PC-3 (cell line): ENCODE measurements around the gene MEST. TPM values are rescaled to one million over a fixed set of nuclear protein-coding genes. Genes with fewer than 3 reads are reported as not detected.

ENCODE experiments used
- ATAC-seq: fragments of 200-7000 bp; cut with Tn5 transposase; 2 replicates; pipeline ENCODE4 v1.9.1; 2020; ENCODE audit warnings: mild to moderate bottlenecking, moderate library complexity
- BruUV-seq: library from RNA; stranded (reverse); fragments of 400-500 nt; replicated peaks from 2 replicates; lab custom pipeline; 2021; lab: Mats Ljungman, UMichigan
- CTCF ChIA-PET: fragments of 300-600 bp; sonication (Branson Sonifier 250); formaldehyde crosslinking; loops from one replicate; lab custom pipeline; 2022; ENCODE audit warnings: antibody characterized with exemption; lab: Charles Lee
- POLR2A ChIA-PET: fragments of 300-600 bp; sonication (Branson Sonifier 250); formaldehyde crosslinking; loops from one replicate; lab custom pipeline; 2022; ENCODE audit warnings: antibody characterized with exemption; ENCODE audit not compliant: unreplicated experiment; lab: Charles Lee
- DNase-seq: peaks from one replicate; pipeline ENCODE4 v3.0.0-alpha.2; 2015
- H2AFZ ChIP-seq: fragments of 300-600 bp; sonication (generic); 2 replicates; pipeline ENCODE4 v1.6.0; 2016; ENCODE audit warnings: antibody characterized with exemption, low read length
- H3F3A ChIP-seq: fragments of 300-600 bp; sonication (generic); one replicate; pipeline ENCODE4 v1.6.0; 2017; ENCODE audit warnings: antibody characterized with exemption, low read length, control low read depth, mild to moderate bottlenecking; ENCODE audit not compliant: unreplicated experiment
- H3K27ac ChIP-seq: fragments of 300-600 bp; sonication (generic); 2 replicates; pipeline ENCODE4 v1.5.1; 2016; ENCODE audit warnings: mild to moderate bottlenecking, low read length
- H3K27me3 ChIP-seq: fragments of 300-600 bp; sonication (generic); 2 replicates; pipeline ENCODE4 v1.6.1; 2016; ENCODE audit warnings: low read length, mixed read lengths
- H3K36me3 ChIP-seq: fragments of 300-600 bp; sonication (generic); 2 replicates; pipeline ENCODE4 v1.6.1; 2016; ENCODE audit warnings: low read depth, mixed run types, low read length, mixed read lengths
- H3K4me1 ChIP-seq: fragments of 300-600 bp; sonication (generic); 2 replicates; pipeline ENCODE4 v1.5.1; 2016; ENCODE audit warnings: low read length; ENCODE audit not compliant: insufficient read depth
- H3K4me2 ChIP-seq: fragments of 300-600 bp; sonication (generic); 2 replicates; pipeline ENCODE4 v1.6.0; 2016; ENCODE audit warnings: low read length
- H3K4me3 ChIP-seq: fragments of 300-600 bp; sonication (generic); 2 replicates; pipeline ENCODE4 v1.5.1; 2016; ENCODE audit warnings: mild to moderate bottlenecking, low read length, mixed read lengths
- H3K79me2 ChIP-seq: fragments of 300-600 bp; sonication (generic); 2 replicates; pipeline ENCODE4 v1.6.1; 2017; ENCODE audit warnings: low read length, mixed read lengths
- H3K9ac ChIP-seq: fragments of 300-600 bp; sonication (generic); 2 replicates; pipeline ENCODE4 v1.6.0; 2016; ENCODE audit warnings: mild to moderate bottlenecking, low read length
- H3K9me2 ChIP-seq: fragments of 300-600 bp; sonication (generic); replicated peaks from 2 replicates; pipeline ENCODE4 v1.6.1; 2016; ENCODE audit warnings: mixed run types, low read length, mixed read lengths
- H3K9me3 ChIP-seq: fragments of 300-600 bp; sonication (generic); 2 replicates; pipeline ENCODE4 v1.6.1; 2016; ENCODE audit warnings: low read length, mixed read lengths
- H4K20me1 ChIP-seq: fragments of 300-600 bp; sonication (generic); 2 replicates; pipeline ENCODE4 v1.6.1; 2016; ENCODE audit warnings: low read length, mixed read lengths
- EZH2 ChIP-seq: fragments of 300-600 bp; sonication (generic); IDR thresholded peaks from one replicate; pipeline ENCODE4 v1.6.1; 2017; ENCODE audit warnings: antibody characterized with exemption, mild to moderate bottlenecking, low read length; ENCODE audit not compliant: unreplicated experiment
- EZH2phosphoT487 ChIP-seq: fragments of 300-600 bp; sonication (generic); IDR thresholded peaks from 2 replicates; pipeline ENCODE4 v1.6.1; 2018; ENCODE audit warnings: mild to moderate bottlenecking, antibody characterized with exemption, low read length, borderline replicate concordance
- intact Hi-C: fragments of 100-400 bp; cut with micrococcal nuclease; formaldehyde crosslinking; loops from 2 replicates; pipeline ENCODE4 v1.9.0; 2023
- total RNA-seq: library from RNA; depleted of rRNA; stranded (reverse); fragments of >200 nt; gene quantifications from 2 replicates; pipeline ENCODE4 v1.2.3, GENCODE V29; 2014
- TF ChIP-seq, protein P1 (sequence below): fragments of 300-600 bp; sonication (generic); conservative IDR thresholded peaks from 2 replicates; pipeline ENCODE4 v1.5.1; 2017; ENCODE audit warnings: antibody characterized with exemption, low read depth, mild to moderate bottlenecking, low read length

MEST gene
- total RNA-seq, 1 experiment from 2014 or later: 25.2 TPM

DNA sequence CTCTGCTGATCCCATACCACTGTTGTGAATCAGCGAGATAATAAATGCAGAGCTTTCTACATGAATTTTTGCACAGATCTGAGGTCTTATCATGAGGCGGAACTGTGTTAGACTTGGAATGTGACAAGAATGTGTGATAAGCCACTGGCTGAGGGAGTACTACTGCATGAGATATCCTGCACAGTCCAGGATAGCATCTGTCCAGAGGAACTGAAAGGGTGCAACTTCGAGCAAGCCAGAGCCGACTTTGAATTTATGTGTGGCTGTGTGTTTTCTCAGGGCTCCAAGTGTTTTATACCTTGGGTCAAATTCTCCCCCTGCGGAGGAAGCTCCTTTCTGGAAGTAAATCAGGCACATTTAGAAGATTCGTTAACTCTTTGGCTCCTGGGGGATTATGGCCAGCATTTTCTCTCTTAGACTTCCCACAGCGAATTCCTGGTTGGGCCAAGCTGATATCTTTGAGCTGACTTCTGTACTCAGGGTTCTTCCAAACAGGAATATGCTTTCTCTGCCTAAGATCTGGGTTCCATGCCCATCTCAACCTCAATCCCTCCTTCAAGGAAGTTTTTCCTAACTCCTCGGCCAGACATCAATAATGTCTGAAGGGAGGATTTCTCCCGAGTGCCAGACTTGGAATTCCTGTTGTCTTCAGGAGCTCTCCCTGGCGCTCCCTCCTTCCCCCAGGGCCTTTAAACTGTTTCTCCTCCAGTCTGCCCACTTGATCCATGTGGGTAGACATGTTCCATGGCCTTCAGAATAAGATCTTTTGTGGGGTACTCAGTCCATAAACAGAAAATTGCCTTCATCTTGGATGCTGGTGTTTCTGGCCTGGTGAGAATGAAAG lies 2.5 kb upstream of the MEST start:
- BruUV-seq: no TSS peak
- TF ChIP-seq EZH2 (no peak), EZH2phosphoT487 (no peak)
- TF ChIP-seq, protein P1, sequence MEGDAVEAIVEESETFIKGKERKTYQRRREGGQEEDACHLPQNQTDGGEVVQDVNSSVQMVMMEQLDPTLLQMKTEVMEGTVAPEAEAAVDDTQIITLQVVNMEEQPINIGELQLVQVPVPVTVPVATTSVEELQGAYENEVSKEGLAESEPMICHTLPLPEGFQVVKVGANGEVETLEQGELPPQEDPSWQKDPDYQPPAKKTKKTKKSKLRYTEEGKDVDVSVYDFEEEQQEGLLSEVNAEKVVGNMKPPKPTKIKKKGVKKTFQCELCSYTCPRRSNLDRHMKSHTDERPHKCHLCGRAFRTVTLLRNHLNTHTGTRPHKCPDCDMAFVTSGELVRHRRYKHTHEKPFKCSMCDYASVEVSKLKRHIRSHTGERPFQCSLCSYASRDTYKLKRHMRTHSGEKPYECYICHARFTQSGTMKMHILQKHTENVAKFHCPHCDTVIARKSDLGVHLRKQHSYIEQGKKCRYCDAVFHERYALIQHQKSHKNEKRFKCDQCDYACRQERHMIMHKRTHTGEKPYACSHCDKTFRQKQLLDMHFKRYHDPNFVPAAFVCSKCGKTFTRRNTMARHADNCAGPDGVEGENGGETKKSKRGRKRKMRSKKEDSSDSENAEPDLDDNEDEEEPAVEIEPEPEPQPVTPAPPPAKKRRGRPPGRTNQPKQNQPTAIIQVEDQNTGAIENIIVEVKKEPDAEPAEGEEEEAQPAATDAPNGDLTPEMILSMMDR: no peak
- DNase-seq: no peak
- no peak overlapping the region for H3K27ac ChIP-seq
- no peaks in the 10 kb centered on the region for H4K20me1 ChIP-seq
- ChIA-PET POLR2A (interaction anchor here (0.6 kb wide), 1 partner anchor 108 kb away, joined by 3 read pairs; no protein-coding TSS in a partner anchor), CTCF (no interaction called here)
- H3K36me3 ChIP-seq: no peaks in the 10 kb centered on the region; the same call in 1 of the 2 replicates
- H3K4me2 ChIP-seq: no peak overlapping the region
- no peak for ATAC-seq
- peaks cover 14% of the 10 kb centered on the region for H3K4me1 ChIP-seq
- no peaks in the 10 kb centered on the region for H3K9me2 ChIP-seq
- H2AFZ ChIP-seq: no peak overlapping the region
- H3K4me3 ChIP-seq: no peak overlapping the region
- peaks cover 57% of the 10 kb centered on the region for H3K79me2 ChIP-seq
- H3K9ac ChIP-seq: no peak overlapping the region
- H3F3A ChIP-seq: no peaks in the 10 kb centered on the region
- H3K9me3 ChIP-seq: no peaks in the 10 kb centered on the region
- intact Hi-C loops: loop anchor here (5.0 kb wide), 1 partner anchor 67 kb away; no protein-coding TSS in a partner anchor
- no peaks in the 10 kb centered on the region for H3K27me3 ChIP-seq

DNA sequence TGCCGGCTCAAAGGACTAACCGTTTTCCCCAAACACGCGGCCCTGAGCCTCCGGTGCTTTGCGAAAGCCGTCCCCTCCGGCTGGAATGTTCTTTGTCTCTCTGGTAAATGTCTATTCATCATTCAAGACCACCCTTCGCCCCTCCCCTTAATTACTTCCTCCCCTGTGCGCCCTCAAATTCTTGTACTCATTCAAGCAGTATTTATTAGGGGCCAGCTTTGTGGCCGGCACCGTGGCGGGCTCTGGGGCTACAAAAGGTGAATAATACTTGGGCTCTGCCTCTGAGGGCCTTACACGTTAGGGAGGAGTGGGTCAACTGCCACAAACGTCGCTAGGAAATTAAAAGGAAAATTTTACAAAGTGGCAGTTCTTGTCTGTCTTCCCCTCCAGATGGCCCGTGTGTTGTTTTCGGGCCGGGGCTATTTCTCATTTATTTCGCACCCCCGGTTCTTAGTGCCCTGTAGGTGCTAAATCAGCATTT lies 1.5 kb upstream of the MEST start:
- Histone ChIP-seq H3K79me2 (peaks cover 61% of the 10 kb centered on the region), H3F3A (no peaks in the 10 kb centered on the region), H3K36me3 (no peaks in the 10 kb centered on the region; the same call in 1 of the 2 replicates), H4K20me1 (no peaks in the 10 kb centered on the region), H3K4me2 (no peak overlapping the region), H3K9me3 (no peaks in the 10 kb centered on the region), H3K27ac (no peak overlapping the region), H3K4me1 (peaks cover 14% of the 10 kb centered on the region), H3K27me3 (no peaks in the 10 kb centered on the region), H3K9ac (no peak overlapping the region), H2AFZ (no peak overlapping the region), H3K4me3 (no peak overlapping the region), H3K9me2 (no peaks in the 10 kb centered on the region)
- POLR2A ChIA-PET: no interaction called here
- intact Hi-C loops: loop anchor here (2.0 kb wide), 1 partner anchor 248 kb away; no protein-coding TSS in a partner anchor
- no TSS peak for BruUV-seq
- DNase-seq (no peak), ATAC-seq (no peak)
- CTCF ChIA-PET: no interaction called here
- TF ChIP-seq EZH2phosphoT487 (no peak), EZH2 (no peak)
- TF ChIP-seq, protein P1: no peak
